ENCODE results near the gene IRX4.

DNA sequence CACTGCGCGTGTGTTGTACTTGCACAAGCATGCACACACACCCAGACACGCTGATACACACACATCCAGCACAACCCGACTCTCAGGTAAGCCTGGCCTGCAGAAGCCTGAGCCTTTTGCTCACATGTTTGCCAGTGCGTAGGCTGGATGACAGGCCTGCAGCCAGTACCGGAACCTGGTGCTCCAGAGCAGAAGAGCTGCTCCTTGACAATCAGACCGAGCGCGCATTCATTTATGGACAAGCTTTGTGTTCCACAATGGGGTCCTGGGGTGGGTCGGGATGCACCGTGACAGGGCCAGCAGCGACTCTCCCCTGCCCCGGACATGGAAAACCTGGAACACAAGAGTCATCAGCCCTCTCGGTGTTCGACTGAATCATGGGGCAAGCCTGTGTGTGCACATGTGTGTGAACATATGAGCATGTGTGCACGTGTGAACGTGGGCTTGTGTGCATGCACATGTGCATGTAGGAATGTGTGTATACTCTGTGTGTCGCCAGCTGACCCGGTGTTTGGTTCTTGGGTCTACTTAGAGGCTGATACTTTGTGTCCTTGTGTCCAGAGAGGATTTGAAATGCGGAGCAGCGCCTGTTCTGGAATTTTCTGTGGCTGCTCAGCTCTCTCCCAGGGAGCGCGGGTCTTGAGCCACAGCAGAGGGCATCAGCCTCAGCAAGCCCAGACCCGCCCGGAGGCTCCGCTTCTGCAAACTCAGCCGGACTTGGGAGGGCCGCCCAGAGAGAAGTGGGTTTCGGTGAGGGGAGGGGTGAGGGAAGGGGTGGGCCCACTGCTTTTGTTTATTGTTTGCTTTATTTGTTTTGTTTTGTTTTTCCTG is 32.2 kb downstream of the IRX4 start:
- TF ChIP-seq, protein P1, sequence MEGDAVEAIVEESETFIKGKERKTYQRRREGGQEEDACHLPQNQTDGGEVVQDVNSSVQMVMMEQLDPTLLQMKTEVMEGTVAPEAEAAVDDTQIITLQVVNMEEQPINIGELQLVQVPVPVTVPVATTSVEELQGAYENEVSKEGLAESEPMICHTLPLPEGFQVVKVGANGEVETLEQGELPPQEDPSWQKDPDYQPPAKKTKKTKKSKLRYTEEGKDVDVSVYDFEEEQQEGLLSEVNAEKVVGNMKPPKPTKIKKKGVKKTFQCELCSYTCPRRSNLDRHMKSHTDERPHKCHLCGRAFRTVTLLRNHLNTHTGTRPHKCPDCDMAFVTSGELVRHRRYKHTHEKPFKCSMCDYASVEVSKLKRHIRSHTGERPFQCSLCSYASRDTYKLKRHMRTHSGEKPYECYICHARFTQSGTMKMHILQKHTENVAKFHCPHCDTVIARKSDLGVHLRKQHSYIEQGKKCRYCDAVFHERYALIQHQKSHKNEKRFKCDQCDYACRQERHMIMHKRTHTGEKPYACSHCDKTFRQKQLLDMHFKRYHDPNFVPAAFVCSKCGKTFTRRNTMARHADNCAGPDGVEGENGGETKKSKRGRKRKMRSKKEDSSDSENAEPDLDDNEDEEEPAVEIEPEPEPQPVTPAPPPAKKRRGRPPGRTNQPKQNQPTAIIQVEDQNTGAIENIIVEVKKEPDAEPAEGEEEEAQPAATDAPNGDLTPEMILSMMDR (IDR thresholded peaks at IDR 0.05) = no peak
- no peak for TF ChIP-seq POLR2A (IDR thresholded peaks at IDR 0.05)

Measured in adrenal gland (tissue), 5 donors.